K562 (cell line): Measurements from ENCODE around the gene CLDND2. TPM values are rescaled to one million over a fixed set of nuclear protein-coding genes. Genes with fewer than 3 reads are reported as not detected.
A peak's percentile ranks its signal among the peaks of the same experiment; 100 is the strongest.

ENCODE experiments used
- ARID1B ChIP-seq: fragments of 450-650 bp; IDR thresholded peaks from 2 replicates; pipeline ENCODE4 v1.6.1; 2016; ENCODE audit warnings: antibody characterized with exemption, mild to moderate bottlenecking, inconsistent platforms
- BRD4 ChIP-seq: fragments of 200-600 bp; sonication (generic); IDR thresholded peaks from 2 replicates; pipeline ENCODE4 v1.6.1; 2017; ENCODE audit warnings: inconsistent platforms
- CCNT2 ChIP-seq: IDR thresholded peaks from 2 replicates; pipeline ENCODE4 v1.6.1; 2011; ENCODE audit warnings: borderline replicate concordance, low read depth, mild to moderate bottlenecking, moderate library complexity, mixed read lengths, low read length; ENCODE audit not compliant: insufficient read length; ENCODE audit errors: extremely low read depth
- EGR1 ChIP-seq: fragments of 450-650 bp; conservative IDR thresholded peaks from 2 replicates; pipeline ENCODE4 v1.6.1; 2017; ENCODE audit warnings: mild to moderate bottlenecking
- EZH2 ChIP-seq: IDR thresholded peaks from 2 replicates; pipeline ENCODE4 v1.6.1; 2012; ENCODE audit warnings: low read depth, mild to moderate bottlenecking, inconsistent platforms, low read length, borderline replicate concordance
- HNRNPUL1 ChIP-seq: fragments of 200-400 bp; formaldehyde crosslinking; IDR thresholded peaks from 2 replicates; pipeline ENCODE4 v1.6.1; 2017; ENCODE audit warnings: low read length
- LARP7 ChIP-seq: fragments of 450-650 bp; IDR thresholded peaks from 2 replicates; pipeline ENCODE4 v1.6.1; 2016
- NFRKB ChIP-seq: fragments of 450-650 bp; IDR thresholded peaks from 2 replicates; pipeline ENCODE4 v1.6.1; 2016; ENCODE audit warnings: low read depth
- ZHX1 ChIP-seq: fragments of 150-350 bp; conservative IDR thresholded peaks from 2 replicates; pipeline ENCODE4 v1.6.1; 2014; ENCODE audit warnings: low read length
- ZNF384 ChIP-seq: IDR thresholded peaks from 2 replicates; pipeline ENCODE4 v1.6.1; 2012; ENCODE audit warnings: low read depth, low read length, improper control_type of control experiment
- ZNF586 ChIP-seq: fragments of 450-650 bp; formaldehyde crosslinking; conservative IDR thresholded peaks from 2 replicates; pipeline ENCODE4 v1.4.0; 2020; ENCODE audit warnings: mild to moderate bottlenecking, moderate library complexity
- polyA plus RNA-seq, 8 experiments: library from polyadenylated mRNA; depleted of rRNA in 4 of 8; stranded (reverse) in 5 of 8; unstranded in 3 of 8; fragments of >200 nt; fragmentation: Nextera tagmentation in 2 of 8; fragmentation: Illumina TruSeq in 1 of 8; extraction: Ambion mirVana in 2 of 8; extraction: Trizol in 1 of 8; gene quantifications; 2 replicates each; pipeline versions ENCODE4 v1.2.1 to v1.2.3, GENCODE V29; 2011 to 2014; ENCODE audit warnings: inconsistent platforms in 1 of 8, missing spikeins in 1 of 8
- total RNA-seq, 7 experiments: library from RNA; depleted of rRNA in 6 of 7; stranded (reverse); fragments of >200 nt in 6 of 7; fragmentation: Illumina TruSeq in 2 of 7; extraction: Trizol in 2 of 7; gene quantifications; 2 replicates each; pipeline versions ENCODE4 v1.2.1 to v1.2.3, GENCODE V29; 2011 to 2021; ENCODE audit warnings: low replicate concordance in 1 of 7
- TF ChIP-seq, protein P1 (sequence below): fragments of 250-450 bp; sonication (Bioruptor Pico); IDR thresholded peaks from 2 replicates; pipeline ENCODE4 v1.4.0; 2020
- TF ChIP-seq, protein P2 (sequence below): fragments of 250-450 bp; sonication (Bioruptor Pico); IDR thresholded peaks from 2 replicates; pipeline ENCODE4 v1.4.0; 2020; ENCODE audit warnings: mild to moderate bottlenecking, moderate library complexity
- TF ChIP-seq, protein P3 (sequence below): fragments of 250-450 bp; sonication (Bioruptor Pico); IDR thresholded peaks from 2 replicates; pipeline ENCODE4 v1.8.0; 2021; ENCODE audit warnings: mild to moderate bottlenecking, moderate library complexity

CLDND2 gene
- total and polyA plus RNA-seq, 9 of the 15 experiments (the other 6 are each of a cell fraction or from before 2014, with no cell fraction given): 0.45 to 4.0 (median 1.2) TPM; not detected in 3

DNA sequence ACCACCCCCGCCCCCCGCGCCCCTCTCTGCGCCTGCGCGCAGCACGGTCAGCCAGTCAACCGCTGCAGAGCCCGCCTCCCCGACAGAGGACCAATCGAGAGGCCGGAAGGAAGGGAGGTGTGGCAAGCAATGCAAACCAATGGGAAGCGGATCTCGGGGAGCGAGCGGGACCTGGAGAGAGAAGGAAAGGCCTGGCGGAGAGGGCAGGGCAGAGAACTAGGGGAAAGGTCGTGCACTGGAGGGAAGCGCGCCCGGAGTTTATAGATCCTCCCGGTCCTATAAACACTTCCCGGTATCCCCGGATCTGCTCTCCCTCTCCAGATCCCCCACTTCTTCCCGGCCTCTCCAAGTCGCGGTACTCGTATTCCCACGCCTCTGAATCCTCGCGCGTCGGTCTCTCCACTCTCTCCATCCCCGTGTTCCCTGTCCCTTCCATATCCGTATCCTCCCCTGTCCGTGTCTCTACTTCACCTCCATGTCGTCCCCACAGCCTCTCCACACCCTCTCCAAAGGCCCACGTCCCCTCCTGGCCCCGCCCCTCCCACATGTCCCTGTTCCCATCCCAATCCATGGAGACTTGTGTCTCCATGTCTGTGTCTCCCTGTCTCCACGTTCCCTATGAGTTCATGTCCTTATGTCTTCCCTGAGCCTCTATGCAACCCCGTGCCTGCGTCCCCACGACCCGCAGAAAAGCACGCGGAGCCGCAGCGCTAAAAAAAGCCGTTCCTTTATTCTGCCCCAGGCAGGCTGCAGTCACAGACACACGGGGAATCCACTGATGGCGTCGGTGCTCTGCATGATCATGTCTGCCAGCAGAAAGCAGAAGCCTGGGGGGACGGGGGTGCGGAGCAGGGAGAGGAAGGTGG lies 2.2 kb downstream of the CLDND2 start (continued):
- TF ChIP-seq, protein P1, sequence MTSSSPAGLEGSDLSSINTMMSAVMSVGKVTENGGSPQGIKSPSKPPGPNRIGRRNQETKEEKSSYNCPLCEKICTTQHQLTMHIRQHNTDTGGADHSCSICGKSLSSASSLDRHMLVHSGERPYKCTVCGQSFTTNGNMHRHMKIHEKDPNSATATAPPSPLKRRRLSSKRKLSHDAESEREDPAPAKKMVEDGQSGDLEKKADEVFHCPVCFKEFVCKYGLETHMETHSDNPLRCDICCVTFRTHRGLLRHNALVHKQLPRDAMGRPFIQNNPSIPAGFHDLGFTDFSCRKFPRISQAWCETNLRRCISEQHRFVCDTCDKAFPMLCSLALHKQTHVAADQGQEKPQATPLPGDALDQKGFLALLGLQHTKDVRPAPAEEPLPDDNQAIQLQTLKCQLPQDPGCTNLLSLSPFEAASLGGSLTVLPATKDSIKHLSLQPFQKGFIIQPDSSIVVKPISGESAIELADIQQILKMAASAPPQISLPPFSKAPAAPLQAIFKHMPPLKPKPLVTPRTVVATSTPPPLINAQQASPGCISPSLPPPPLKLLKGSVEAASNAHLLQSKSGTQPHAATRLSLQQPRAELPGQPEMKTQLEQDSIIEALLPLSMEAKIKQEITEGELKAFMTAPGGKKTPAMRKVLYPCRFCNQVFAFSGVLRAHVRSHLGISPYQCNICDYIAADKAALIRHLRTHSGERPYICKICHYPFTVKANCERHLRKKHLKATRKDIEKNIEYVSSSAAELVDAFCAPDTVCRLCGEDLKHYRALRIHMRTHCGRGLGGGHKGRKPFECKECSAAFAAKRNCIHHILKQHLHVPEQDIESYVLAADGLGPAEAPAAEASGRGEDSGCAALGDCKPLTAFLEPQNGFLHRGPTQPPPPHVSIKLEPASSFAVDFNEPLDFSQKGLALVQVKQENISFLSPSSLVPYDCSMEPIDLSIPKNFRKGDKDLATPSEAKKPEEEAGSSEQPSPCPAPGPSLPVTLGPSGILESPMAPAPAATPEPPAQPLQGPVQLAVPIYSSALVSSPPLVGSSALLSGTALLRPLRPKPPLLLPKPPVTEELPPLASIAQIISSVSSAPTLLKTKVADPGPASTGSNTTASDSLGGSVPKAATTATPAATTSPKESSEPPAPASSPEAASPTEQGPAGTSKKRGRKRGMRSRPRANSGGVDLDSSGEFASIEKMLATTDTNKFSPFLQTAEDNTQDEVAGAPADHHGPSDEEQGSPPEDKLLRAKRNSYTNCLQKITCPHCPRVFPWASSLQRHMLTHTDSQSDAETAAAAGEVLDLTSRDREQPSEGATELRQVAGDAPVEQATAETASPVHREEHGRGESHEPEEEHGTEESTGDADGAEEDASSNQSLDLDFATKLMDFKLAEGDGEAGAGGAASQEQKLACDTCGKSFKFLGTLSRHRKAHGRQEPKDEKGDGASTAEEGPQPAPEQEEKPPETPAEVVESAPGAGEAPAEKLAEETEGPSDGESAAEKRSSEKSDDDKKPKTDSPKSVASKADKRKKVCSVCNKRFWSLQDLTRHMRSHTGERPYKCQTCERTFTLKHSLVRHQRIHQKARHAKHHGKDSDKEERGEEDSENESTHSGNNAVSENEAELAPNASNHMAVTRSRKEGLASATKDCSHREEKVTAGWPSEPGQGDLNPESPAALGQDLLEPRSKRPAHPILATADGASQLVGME (CRISPR knock-in tag): no peak
- no peak for TF ChIP-seq ZHX1
- no peak for TF ChIP-seq EZH2
- no peak; the same call in none of the 2 replicates for TF ChIP-seq NFRKB
- TF ChIP-seq, protein P2, sequence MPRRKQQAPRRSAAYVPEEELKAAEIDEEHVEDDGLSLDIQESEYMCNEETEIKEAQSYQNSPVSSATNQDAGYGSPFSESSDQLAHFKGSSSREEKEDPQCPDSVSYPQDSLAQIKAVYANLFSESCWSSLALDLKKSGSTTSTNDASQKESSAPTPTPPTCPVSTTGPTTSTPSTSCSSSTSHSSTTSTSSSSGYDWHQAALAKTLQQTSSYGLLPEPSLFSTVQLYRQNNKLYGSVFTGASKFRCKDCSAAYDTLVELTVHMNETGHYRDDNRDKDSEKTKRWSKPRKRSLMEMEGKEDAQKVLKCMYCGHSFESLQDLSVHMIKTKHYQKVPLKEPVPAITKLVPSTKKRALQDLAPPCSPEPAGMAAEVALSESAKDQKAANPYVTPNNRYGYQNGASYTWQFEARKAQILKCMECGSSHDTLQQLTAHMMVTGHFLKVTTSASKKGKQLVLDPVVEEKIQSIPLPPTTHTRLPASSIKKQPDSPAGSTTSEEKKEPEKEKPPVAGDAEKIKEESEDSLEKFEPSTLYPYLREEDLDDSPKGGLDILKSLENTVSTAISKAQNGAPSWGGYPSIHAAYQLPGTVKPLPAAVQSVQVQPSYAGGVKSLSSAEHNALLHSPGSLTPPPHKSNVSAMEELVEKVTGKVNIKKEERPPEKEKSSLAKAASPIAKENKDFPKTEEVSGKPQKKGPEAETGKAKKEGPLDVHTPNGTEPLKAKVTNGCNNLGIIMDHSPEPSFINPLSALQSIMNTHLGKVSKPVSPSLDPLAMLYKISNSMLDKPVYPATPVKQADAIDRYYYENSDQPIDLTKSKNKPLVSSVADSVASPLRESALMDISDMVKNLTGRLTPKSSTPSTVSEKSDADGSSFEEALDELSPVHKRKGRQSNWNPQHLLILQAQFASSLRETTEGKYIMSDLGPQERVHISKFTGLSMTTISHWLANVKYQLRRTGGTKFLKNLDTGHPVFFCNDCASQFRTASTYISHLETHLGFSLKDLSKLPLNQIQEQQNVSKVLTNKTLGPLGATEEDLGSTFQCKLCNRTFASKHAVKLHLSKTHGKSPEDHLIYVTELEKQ (CRISPR knock-in tag): no peak
- TF ChIP-seq, protein P3, sequence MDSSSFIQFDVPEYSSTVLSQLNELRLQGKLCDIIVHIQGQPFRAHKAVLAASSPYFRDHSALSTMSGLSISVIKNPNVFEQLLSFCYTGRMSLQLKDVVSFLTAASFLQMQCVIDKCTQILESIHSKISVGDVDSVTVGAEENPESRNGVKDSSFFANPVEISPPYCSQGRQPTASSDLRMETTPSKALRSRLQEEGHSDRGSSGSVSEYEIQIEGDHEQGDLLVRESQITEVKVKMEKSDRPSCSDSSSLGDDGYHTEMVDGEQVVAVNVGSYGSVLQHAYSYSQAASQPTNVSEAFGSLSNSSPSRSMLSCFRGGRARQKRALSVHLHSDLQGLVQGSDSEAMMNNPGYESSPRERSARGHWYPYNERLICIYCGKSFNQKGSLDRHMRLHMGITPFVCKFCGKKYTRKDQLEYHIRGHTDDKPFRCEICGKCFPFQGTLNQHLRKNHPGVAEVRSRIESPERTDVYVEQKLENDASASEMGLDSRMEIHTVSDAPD (CRISPR knock-in tag): no peak
- TF ChIP-seq HNRNPUL1: no peak
- no peak for TF ChIP-seq ZNF586 (CRISPR knock-in tag)
- peak; percentile 24 for TF ChIP-seq CCNT2
- no peak for TF ChIP-seq ZNF384
- peak; percentile 11; the same call in 1 of the 2 replicates for TF ChIP-seq BRD4
- TF ChIP-seq LARP7: peak; percentile 96
- TF ChIP-seq ARID1B: peak; percentile 42; the same call in 1 of the 2 replicates
- TF ChIP-seq EGR1: no peak; the same call in 1 of the 2 replicates
